Stimulated activated naive CD4-positive, alpha-beta T cell treated with Interleukin-2 at 50 U/mL for 16 hours (primary cell): Measurements from ENCODE around the gene CYB5R4.
"Not testable (repeated sequence)": the region's sequence is repeated elsewhere in the genome, so short reads cannot be mapped to it uniquely, and the experiment has no call there.

ENCODE experiments used
- DNase-seq: peaks from one replicate; lab custom pipeline; 2025; lab: John Stamatoyannopoulos, UW

The CYB5R4 gene

GRCh38 chr6:83867043-83867442 is 7.6 kb downstream of the CYB5R4 start:
- no peak for DNase-seq

DNA sequence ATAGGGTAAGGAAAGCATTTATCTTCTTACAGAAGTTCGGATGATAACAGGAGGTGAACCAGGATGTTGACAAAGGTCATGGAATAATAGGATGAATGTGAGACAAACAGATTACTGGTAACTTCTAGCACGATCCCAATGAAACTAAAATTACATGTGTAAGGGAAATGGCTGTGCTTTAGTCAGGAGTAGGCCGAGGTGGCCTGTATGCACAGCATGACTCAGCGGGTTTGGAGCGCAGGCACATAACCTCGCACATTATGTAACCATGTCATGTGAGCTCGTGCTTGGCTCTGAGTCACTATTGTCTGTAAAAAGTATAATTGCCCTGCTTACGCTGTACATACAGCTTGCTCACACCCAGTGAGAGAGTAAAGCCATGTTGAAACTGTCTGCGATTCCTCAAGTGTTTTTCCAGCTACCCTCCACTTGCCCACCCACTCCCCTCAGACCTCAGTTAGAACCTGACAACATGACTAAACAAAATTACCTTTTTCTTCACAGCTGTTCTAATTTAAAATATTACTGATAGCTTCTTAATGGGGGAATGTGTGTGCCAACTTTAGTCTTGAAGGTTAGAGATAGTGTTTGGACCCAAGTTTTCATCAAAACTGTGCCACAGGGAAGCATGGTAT is 8.2 kb downstream of the CYB5R4 start:
- no peak for DNase-seq

DNA sequence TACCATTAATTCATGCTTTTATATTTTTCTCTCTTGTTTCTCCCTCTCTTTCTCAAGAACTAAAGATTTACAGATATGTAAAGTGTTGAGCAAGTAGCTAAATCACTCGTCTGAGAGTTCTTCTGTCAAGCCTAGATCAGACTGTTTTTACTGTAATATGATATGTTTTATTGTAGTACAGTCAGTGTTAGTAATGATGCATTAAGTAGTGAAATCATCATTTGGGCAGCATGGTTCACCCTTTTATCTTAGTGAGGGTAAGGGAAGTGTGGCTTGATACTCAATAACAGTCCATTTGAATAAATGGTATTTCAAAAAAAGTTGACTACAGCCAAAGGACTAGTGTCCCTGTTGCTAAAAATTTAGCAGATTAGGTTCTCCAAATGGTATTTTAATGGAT is 9.2 kb downstream of the CYB5R4 start:
- no peak for DNase-seq

- DNase-seq = no peak
These were observed 11.2 kb downstream of the CYB5R4 start for GRCh38 chr6:83870649-83871048.

DNA sequence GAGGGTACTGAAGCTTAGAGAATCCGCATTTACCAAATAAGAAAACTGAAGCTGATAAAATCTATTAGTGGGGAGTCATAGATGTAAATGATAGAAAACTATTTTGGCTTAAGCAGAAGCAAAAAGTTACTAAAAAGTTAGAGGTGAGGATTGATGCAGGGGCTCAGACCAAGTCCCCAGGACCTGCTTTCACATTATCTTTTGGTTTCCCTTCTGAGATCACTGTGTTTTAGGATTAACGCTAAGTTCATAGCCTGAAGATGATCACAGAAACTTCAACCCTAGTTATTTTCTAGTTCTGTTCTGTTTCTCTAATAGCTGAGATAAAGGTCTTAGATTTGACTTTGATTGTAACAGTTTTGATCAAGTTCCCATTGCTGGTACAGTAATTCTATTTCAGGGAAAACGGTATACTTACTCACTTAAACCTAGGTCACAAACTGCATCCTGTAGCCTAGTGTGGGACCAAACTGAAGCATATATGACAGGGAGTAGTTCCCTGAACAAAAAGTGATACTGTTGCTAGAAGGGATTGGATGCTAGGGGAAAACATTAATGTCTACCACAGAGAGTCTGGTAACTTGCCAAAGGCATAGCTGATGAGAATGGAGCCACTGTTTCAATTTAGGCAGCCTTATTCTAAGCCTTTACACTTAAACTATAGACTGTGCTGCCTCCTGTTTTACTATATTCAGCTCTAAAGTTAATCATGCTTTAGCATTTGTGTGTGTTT is 13.1 kb downstream of the CYB5R4 start:
- no peak for DNase-seq

DNA sequence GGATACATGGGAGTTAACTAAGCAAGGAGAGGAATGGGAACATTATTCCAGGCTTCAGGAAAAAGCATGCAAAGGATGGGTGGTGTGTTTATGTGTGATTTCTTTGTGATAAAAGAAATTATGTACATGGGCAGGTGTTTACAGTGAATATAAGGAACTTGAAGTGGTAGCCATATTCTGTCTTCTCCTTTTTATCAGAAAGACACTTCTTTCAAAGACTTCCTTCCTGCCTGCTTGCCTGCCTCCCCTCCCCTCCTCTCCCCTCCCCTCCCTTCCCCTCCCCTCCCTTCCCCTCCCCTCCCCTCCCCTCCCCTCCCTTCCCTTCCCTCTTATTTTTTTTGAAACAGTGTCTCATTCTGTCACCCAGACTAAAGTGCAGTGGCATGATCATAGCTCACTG is 14.4 kb downstream of the CYB5R4 start:
- no peak for DNase-seq

- DNase-seq = no peak
These were observed 16.4 kb downstream of the CYB5R4 start for GRCh38 chr6:83875843-83876242.

- DNase-seq = no peak
These were observed 19.6 kb downstream of the CYB5R4 start for GRCh38 chr6:83878902-83879644.

GRCh38 chr6:83879746-83880145 is 20.3 kb downstream of the CYB5R4 start:
- DNase-seq = no peak

DNA sequence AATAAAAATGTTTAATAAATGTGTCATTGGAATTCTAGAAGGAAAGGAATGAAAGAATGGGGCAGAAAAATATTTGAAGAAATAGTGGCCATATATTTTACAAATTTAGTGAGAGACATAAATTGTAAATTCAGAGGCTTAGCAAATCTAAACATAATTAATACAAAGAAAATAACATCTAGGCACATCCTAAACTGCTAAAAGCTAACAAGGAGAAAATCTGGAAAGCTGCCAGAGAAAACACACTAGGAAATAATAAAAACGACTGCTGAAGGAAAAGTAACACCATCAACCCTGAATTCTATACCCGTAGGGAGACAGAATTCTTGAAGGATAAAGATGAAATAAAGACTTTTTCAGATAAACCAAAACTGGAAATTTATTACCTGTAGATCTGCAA is 23.8 kb downstream of the CYB5R4 start:
- DNase-seq = no peak

- DNase-seq = no peak
These were observed 25.0 kb downstream of the CYB5R4 start for GRCh38 chr6:83884523-83884922.

DNA sequence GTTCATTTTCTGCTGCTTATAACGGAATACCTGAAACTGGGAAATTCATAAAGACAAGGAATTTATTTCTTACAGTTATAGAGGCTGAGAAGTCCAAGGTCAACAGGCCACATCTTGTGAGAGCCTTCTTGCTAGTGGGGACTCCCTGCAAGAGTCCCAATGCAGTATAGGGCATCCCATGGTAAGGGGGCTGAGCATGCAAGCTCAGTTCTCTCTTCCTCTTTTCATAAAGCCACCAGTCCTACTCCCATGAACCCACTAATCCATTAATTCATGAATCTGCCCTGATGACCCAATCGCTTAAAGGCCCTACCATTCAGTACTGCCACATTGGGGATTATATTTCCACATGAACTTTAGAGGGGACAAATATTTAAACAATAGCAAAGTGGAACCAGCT is 26.5 kb downstream of the CYB5R4 start:
- no peak for DNase-seq

GRCh38 chr6:83889621-83890020 is 30.1 kb downstream of the CYB5R4 start:
- no peak for DNase-seq

DNA sequence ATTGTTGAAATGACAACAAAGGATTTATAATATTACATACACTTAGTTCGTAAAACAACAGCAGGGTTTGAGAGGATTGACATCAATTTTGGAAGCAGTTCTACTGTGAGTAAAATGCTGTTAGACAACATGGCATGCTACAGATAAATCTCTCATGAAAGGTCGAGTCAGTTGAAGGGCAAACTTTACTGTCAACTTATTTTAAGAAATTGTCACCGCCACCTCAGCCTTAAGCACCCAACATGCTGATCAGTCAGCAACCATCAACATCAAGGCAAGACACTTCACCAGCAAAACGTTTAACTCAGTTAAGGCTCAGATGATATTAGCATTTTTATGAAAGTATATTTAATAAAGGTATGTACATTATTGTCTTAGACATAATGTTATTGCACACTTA is 31.0 kb downstream of the CYB5R4 start:
- DNase-seq = no peak

DNA sequence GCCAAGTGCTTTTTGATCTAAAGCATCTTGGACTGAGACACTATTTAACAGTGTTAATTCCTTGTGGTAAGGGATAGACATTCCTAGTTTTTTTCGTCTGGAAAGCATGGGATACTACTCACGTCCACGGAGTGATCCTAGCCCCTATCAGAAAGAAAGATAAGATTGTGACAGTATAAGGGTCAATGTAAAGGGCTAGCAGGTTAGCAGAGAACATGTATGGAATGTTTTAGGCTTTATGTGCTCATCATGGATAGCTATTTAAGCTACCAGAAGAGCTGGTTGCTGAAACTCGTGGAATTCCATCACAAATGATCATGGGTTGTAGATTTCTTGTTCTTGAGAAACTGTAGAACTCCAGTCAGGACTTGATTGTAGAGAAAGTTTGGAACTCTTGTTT is 32.1 kb downstream of the CYB5R4 start:
- no peak for DNase-seq

DNA sequence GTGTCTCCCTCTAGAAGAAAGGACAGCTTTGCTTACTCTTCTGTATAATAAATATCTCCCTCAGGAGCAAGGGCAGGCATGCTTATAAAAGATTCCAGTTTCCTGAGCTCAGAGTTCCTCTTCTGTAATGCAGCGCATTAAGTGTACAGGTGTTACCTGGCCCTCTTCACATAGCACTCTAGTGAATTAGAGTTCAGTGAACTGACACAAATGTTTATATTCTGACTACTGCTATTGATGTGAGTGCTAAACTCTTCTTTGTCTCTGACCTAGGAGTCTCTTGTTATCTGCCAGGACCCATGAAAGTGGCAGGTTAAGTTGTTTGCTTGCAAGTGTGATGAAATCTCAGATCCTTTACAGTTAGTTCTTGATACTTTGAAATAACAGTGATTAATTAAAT is 33.5 kb downstream of the CYB5R4 start:
- DNase-seq = no peak

GRCh38 chr6:83897094-83897493 is 37.6 kb downstream of the CYB5R4 start:
- DNase-seq = not testable (repeated sequence)

- DNase-seq = no peak
These were observed 42.1 kb downstream of the CYB5R4 start for GRCh38 chr6:83901624-83902023.

DNA sequence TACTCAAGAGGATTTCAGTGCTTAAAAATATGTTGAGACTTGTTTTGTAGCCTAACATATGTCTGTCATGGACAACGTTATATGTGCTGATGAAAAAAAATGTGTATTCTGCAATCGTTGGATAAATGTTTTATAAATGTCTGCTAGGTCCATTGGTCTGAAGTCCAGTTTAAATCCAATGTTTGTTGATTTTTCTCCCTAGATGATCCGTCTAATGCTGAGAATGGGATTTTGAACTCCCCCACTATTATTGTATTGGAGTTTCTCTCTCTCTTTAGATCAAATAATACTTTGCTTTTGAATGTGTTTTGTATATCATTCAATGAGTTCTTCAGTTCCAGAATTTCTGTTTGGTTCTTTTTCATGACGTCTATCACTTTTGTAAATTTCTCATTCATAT is 44.9 kb downstream of the CYB5R4 start:
- no peak for DNase-seq

- DNase-seq = no peak
These were observed 46.2 kb downstream of the CYB5R4 start for GRCh38 chr6:83905648-83906047.

DNA sequence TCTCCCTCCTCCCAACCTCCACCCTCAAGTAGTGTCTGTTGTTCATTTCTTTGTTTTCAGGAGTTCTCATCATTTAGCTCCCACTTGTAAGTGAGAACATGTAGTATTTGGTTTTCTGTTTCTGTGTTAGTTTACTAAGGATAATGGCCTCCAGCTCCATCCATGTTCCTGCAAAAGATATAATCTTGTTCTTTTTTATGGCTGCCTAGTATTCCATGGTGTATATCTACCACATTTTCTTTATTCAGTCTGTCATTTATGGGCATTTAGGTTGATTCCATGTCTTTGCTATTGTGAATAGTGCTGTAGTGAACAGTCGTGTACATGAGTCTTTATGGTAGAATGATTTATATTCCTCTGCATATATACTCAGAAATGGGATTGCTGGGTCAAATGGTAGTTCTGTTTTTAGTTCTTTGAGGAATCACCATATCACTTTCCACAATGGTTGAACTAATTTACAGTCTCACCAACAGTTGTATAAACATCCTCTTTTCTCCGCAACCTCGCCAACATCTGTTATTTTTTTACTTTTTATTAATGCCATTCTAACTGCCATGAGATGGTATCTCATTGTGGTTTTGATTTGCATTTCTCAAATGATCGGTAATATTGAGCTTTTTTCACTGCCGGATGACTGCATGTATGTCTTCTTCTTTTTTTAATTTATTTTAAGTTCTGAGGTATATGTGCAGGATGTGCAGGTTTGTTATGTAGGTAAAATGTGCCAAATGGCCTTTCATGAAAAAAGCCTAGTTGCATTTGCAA is 48.3 kb downstream of the CYB5R4 start:
- DNase-seq = not testable (repeated sequence)

GRCh38 chr6:83908813-83909212 is 49.3 kb downstream of the CYB5R4 start:
- DNase-seq = no peak
